ENCODE results near the gene UBE2E2. TPM values are rescaled to one million over a fixed set of nuclear protein-coding genes. Genes with fewer than 3 reads are reported as not detected.

Gene UBE2E2
- total RNA-seq, 1 donor from 2014 or later: 28.7 TPM

DNA sequence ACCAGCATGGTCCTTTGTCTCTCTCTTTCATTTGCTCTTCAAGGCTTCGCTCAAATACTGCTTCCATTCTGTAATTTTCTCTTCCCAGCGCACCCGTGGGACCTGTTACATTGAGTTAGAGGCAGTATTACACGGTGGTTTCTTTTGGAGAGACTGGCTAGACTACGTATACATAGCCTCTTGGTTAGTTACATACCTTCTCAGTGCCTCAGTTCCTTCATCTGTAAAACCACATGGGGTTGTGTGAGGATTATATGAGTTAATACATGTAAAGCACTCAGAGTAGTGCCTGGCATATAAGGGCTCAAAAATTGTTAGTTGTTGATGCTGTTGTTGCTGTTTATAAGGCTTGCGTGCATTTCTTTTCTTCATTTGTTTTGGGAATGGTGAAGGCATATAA lies 33.8 kb downstream of the UBE2E2 start:
- Histone ChIP-seq H3K27me3 (ENCODE audit: control insufficient read depth, insufficient read depth, low read length) (no peaks in the 10 kb centered on the region), H3K4me3 (ENCODE audit: low read depth, low read length) (no peak overlapping the region)
- TF ChIP-seq, protein P1, sequence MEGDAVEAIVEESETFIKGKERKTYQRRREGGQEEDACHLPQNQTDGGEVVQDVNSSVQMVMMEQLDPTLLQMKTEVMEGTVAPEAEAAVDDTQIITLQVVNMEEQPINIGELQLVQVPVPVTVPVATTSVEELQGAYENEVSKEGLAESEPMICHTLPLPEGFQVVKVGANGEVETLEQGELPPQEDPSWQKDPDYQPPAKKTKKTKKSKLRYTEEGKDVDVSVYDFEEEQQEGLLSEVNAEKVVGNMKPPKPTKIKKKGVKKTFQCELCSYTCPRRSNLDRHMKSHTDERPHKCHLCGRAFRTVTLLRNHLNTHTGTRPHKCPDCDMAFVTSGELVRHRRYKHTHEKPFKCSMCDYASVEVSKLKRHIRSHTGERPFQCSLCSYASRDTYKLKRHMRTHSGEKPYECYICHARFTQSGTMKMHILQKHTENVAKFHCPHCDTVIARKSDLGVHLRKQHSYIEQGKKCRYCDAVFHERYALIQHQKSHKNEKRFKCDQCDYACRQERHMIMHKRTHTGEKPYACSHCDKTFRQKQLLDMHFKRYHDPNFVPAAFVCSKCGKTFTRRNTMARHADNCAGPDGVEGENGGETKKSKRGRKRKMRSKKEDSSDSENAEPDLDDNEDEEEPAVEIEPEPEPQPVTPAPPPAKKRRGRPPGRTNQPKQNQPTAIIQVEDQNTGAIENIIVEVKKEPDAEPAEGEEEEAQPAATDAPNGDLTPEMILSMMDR (IDR thresholded peaks at IDR 0.05; ENCODE audit: insufficient read depth, low read length, poor library complexity, severe bottlenecking): no peak

DNA sequence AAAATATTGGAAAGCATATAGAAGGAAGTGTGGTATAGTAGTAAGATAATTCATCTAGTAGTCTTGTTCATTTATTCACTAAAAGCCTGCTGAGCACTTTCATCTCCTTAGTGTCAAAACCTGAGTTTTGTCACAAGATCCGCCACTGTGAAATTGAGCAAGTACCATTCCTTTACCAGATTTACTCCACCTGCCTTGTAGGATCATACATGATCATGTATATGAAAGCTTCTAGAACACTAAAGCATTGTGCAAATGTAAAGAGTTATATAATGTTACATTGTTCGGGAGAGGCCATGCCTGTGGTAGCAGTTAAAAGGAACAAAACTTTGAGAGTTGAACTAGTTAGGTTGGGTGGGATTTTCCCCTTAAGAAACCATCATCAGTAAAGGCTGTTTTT lies 35.0 kb downstream of the UBE2E2 start:
- no peak for DNase-seq (ENCODE audit: low read depth)
- H3K36me3 ChIP-seq (ENCODE audit: control insufficient read depth, insufficient read depth, low read length): no peaks in the 10 kb centered on the region
- TF ChIP-seq, protein P1 (IDR thresholded peaks at IDR 0.05; ENCODE audit: insufficient read depth, low read length, poor library complexity, severe bottlenecking): no peak
- H3K4me3 ChIP-seq (ENCODE audit: low read depth, low read length): no peak overlapping the region
- H3K27me3 ChIP-seq (ENCODE audit: control insufficient read depth, insufficient read depth, low read length): no peaks in the 10 kb centered on the region

More for the DNA sequence above, 33.8 kb downstream of the UBE2E2 start:
- DNase-seq (ENCODE audit: low read depth): no peak
- no peaks in the 10 kb centered on the region for H3K36me3 ChIP-seq (ENCODE audit: control insufficient read depth, insufficient read depth, low read length)

DNA sequence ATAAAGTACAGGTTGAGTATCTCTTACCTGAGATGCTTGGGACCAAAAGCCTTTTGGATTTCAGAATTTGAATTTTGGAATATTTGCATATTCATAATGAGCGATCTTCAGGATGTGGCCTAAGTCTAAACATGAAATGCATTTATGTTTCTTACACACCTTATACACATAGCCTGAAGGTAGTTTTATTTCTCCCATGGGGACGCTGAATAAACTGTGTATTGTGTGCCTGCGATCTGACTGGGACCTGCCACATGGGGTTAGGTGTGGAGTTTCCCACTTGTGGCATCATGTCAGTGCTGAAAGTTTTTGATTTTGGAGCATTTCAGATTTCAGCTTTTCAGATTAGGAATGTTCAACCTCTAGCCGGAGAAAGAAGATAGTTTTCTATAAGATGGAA lies 35.5 kb downstream of the UBE2E2 start:
- H3K4me3 ChIP-seq (ENCODE audit: low read depth, low read length): no peak overlapping the region
- TF ChIP-seq, protein P1 (IDR thresholded peaks at IDR 0.05; ENCODE audit: insufficient read depth, low read length, poor library complexity, severe bottlenecking): no peak
- no peaks in the 10 kb centered on the region for H3K27me3 ChIP-seq (ENCODE audit: control insufficient read depth, insufficient read depth, low read length)
- no peaks in the 10 kb centered on the region for H3K36me3 ChIP-seq (ENCODE audit: control insufficient read depth, insufficient read depth, low read length)
- DNase-seq (ENCODE audit: low read depth): no peak

DNA sequence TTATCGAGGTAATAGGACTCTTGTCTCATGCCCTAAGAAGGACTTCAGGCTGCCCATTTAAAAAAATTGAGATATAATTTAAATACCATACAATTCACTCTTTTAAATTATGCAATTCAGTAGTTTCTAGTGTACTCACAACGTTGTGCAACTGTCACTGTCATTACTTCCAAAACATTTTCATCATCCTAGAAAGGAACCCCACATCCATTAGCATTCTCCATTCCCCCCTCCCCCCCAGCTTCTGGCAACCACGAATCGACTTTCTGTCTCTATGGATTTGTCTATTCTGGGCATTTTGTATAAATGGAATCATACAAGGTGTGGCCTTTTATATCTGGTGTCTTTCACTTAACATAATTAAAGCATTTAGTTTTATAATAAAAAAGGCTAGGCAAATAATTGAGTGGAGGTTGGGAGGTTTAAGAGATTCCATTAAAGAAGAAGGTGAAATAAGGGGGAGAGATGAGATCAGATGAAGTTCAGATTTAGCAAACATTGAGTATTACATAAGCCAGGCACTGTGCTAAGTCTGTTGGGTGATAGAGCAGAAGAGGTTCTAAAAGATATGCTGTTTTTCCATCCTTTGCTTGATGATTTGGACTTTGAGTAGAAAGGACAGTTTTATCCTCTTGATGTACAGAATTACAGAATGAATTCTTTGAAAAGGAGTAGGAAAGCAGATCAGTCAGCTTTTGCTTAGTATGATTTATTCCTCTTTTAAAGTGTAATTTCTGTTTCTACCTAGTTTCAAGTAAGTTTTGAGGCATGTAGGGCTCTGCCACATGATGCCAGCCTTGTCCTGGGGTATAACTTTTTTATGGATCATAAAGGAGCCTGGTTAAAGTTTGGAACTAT lies 36.3 kb downstream of the UBE2E2 start:
- TF ChIP-seq, protein P1 (IDR thresholded peaks at IDR 0.05; ENCODE audit: insufficient read depth, low read length, poor library complexity, severe bottlenecking): no peak
- Histone ChIP-seq H3K4me3 (ENCODE audit: low read depth, low read length) (no peak overlapping the region), H3K36me3 (ENCODE audit: control insufficient read depth, insufficient read depth, low read length) (no peaks in the 10 kb centered on the region), H3K27me3 (ENCODE audit: control insufficient read depth, insufficient read depth, low read length) (no peaks in the 10 kb centered on the region)
- DNase-seq (ENCODE audit: low read depth): no peak

DNA sequence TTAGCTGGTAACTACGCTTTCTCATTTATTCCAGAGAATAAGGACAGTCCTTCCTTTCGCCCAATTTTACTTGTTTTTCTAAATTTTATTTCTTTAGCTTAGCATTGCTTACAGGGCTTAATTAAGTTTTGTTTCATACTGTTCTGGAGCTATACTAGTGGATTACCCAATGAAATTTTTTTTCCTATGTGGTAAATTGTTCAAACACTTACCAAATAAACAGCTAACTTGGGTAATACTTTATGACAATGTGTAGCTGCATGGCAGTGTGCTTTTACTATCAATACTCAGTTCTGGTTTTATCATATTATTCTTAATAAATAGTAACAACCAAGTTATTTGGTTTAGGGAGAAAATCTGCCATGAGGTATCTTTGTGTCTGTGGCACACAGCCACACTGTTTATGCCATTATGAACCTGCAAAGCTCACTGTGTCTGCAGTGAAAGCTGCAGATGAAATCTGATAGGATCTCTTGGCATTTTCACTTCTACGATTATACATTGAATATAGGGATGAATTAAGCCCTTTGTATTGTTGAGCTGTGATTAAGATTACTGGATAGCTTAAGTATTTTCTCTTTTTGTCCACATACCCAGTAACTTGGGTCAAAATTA lies 37.2 kb downstream of the UBE2E2 start:
- no peaks in the 10 kb centered on the region for H3K36me3 ChIP-seq (ENCODE audit: control insufficient read depth, insufficient read depth, low read length)
- TF ChIP-seq, protein P1 (IDR thresholded peaks at IDR 0.05; ENCODE audit: insufficient read depth, low read length, poor library complexity, severe bottlenecking): no peak
- H3K27me3 ChIP-seq (ENCODE audit: control insufficient read depth, insufficient read depth, low read length): no peaks in the 10 kb centered on the region
- DNase-seq (ENCODE audit: low read depth): no peak
- no peak overlapping the region for H3K4me3 ChIP-seq (ENCODE audit: low read depth, low read length)

Measured in kidney epithelial cell (primary cell).